Thyroid gland (tissue), 4 donors: ENCODE measurements around the gene DIPK1C. TPM values are rescaled to one million over a fixed set of nuclear protein-coding genes. Genes with fewer than 3 reads are reported as not detected.

Source experiments
- DNase-seq, 2 donors: peaks; one replicate each; pipeline ENCODE4 v3.0.0-alpha.2; 2019
- H3K27ac ChIP-seq, 3 donors: fragments of 200-600 bp; sonication (generic); 1 replicate in 2 of 3; 2 replicates in 1 of 3; pipeline ENCODE4 v1.5.1; 2016 to 2019; ENCODE audit warnings: mild to moderate bottlenecking in 1 of 3, moderate library complexity in 1 of 3
- H3K27me3 ChIP-seq: fragments of 200-600 bp; sonication (generic); one replicate; pipeline ENCODE4 v1.5.1; 2019
- H3K36me3 ChIP-seq, 2 donors: fragments of 200-600 bp; sonication (generic); one replicate each; pipeline ENCODE4 v1.5.1; 2016 to 2019
- H3K4me1 ChIP-seq, 2 donors: fragments of 200-600 bp; sonication (generic); one replicate each; pipeline ENCODE4 v1.5.1; 2017 to 2019
- H3K4me3 ChIP-seq, 3 donors: fragments of 200-600 bp; sonication (generic); replicated peaks in 1 of 3; 1 replicate in 2 of 3; 2 replicates in 1 of 3; pipeline ENCODE4 v1.5.1; 2016; ENCODE audit warnings: mild to moderate bottlenecking in 1 of 3
- H3K9me3 ChIP-seq: fragments of 200-600 bp; sonication (generic); one replicate; pipeline ENCODE4 v1.5.1; 2017
- CTCF ChIP-seq, 6 experiments: fragments of 200-600 bp in 3 of 6; fragments of 450-650 bp in 3 of 6; sonication (generic) in 3 of 6; IDR thresholded peaks; one replicate each; pipeline ENCODE4 v1.5.1; 2016 to 2019; ENCODE audit warnings: antibody characterized with exemption in 6 of 6, mild to moderate bottlenecking in 2 of 6, inconsistent platforms in 1 of 6, moderate library complexity in 1 of 6
- POLR2A ChIP-seq, 2 donors: fragments of 450-650 bp; IDR thresholded peaks; one replicate each; pipeline ENCODE4 v1.6.1; 2017; ENCODE audit warnings: antibody characterized with exemption in 2 of 2, mild to moderate bottlenecking in 2 of 2, moderate library complexity in 1 of 2
- WGBS, 2 donors: methylation state at CpG; one replicate each; pipeline ENCODE4 v1.1.5; 2017; 5-methylcytosine and 5-hydroxymethylcytosine counted together
- intact Hi-C: fragments of 100-400 bp; cut with DNase I; formaldehyde crosslinking; loops from one replicate; pipeline ENCODE4 v1.15.1; 2023
- total RNA-seq, 4 donors: library from RNA; depleted of rRNA; stranded (reverse); fragments of >200 nt; gene quantifications; one replicate each; pipeline ENCODE4 v1.2.3, GENCODE V29; 2016

The DIPK1C gene
- total RNA-seq, 4 donors from 2014 or later: not detected

DNA sequence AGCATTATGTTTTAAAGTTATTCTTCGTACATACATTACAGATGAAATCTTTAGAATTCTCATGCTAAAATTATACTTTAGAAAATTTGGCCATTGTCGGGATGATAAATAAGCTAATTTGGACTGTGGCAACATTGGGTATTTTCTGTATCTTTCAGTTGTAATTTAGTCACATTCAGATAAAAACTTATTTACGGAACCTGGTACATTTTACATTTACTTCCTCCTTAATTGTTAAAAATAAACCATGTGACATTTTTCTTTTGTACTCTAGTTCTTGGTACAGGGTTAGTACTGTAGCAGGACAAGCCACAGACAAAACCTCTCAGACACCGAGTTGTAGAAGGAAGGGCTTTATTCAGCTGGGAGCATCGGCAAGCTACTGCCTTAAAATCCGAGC is 43.3 kb upstream of the DIPK1C start:
- TF ChIP-seq POLR2A (IDR thresholded peaks at IDR 0.05) (no peak), CTCF (IDR thresholded peaks at IDR 0.05) (no peak)
- Histone ChIP-seq H3K4me3 (no peak overlapping the region), H3K27me3 (no peaks in the 10 kb centered on the region), H3K27ac (peak overlapping the region; percentile 76 to 97 (median 79)), H3K36me3 (peaks cover 7 to 36% of the 10 kb centered on the region in 2 donors), H3K4me1 (peaks cover 33 to 50% of the 10 kb centered on the region in 2 donors), H3K9me3 (no peaks in the 10 kb centered on the region)
- intact Hi-C loops: no loop called here
- DNase-seq: no peak
- 81 to 86% methylated on average over 6 of the region's 6 CpGs for WGBS, 2 donors

GRCh38 chr18:74499633-74500032 is 42.5 kb upstream of the DIPK1C start:
- peak overlapping the region; percentile 76 to 97 (median 79) for H3K27ac ChIP-seq
- peaks cover 33 to 50% of the 10 kb centered on the region in 2 donors for H3K4me1 ChIP-seq
- peak in 1 of 2 donors; percentile 88 for DNase-seq
- intact Hi-C loops: loop anchor here (5.0 to 10.0 kb wide), 3 partner anchors 95 to 345 kb away; partner anchors contain the start of genes CYB5A and ZNF407
- no peaks in the 10 kb centered on the region for H3K27me3 ChIP-seq
- WGBS, 2 donors: 27 to 66% methylated on average over 9 of the region's 9 CpGs
- no peaks in the 10 kb centered on the region for H3K9me3 ChIP-seq
- H3K36me3 ChIP-seq: peaks cover 7 to 33% of the 10 kb centered on the region in 2 donors
- no peak overlapping the region for H3K4me3 ChIP-seq
- TF ChIP-seq POLR2A (IDR thresholded peaks at IDR 0.05) (no peak), CTCF (IDR thresholded peaks at IDR 0.05) (no peak)

DNA sequence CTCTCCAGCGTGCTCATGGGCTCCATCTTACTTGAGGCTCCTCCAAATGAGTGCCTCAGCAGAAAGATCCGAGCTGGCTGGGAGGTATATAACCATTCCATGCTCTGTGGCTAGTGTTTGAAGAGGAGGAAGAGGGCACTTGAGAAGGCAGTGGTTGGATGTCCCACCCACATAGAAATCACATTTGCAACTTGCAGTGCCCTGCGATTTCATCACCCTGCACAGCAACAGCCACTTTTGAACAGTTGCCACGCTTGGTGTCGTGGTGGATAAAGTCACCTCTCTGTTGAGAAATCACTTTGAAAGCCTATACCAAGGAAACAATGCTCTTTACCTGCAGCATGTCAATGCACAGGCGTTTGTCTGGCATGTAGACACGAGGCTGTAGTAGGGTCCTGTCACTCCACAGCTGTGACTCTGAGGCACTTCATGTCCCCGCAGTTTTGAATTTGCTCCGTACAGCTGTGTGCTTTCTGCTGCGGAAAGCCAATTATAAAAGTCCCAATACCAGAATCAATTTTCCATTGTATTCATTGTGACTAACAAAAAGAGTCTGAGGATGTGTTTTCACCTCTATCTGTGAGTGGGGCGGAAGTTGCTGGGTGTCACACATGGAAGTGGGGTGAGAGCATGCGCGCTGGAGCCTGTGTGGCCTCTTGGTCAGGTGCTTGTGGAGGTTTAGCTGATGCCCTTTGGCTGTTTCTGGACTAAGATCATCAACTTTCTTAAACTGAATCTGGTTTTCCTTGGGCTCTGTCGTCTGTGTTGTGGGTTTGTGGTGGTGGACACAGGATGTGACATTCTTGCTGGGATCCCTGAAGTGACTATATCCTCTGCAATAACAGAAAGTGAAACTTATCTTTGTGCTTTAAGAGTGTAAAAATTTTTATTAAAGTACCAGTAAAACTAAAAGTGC is 41.9 kb upstream of the DIPK1C start:
- Histone ChIP-seq H3K27ac (peak overlapping the region; percentile 76 to 97 (median 90)), H3K36me3 (peaks cover 7 to 27% of the 10 kb centered on the region in 2 donors), H3K4me3 (peak overlapping the region in 1 of 3 donors; percentile 5), H3K27me3 (no peaks in the 10 kb centered on the region), H3K9me3 (no peaks in the 10 kb centered on the region), H3K4me1 (peaks cover 33 to 50% of the 10 kb centered on the region in 2 donors)
- peak; percentile 91 to 92 for DNase-seq
- peak in 1 of 2 donors; percentile 48 for TF ChIP-seq POLR2A (IDR thresholded peaks at IDR 0.05)
- no peak for TF ChIP-seq CTCF (IDR thresholded peaks at IDR 0.05)
- intact Hi-C loops: loop anchor here (5.0 to 10.0 kb wide), 3 partner anchors 96 to 344 kb away; partner anchors contain the start of genes CYB5A and ZNF407
- 43 to 49% methylated on average over 14 of the region's 14 CpGs for WGBS, 2 donors

DNA sequence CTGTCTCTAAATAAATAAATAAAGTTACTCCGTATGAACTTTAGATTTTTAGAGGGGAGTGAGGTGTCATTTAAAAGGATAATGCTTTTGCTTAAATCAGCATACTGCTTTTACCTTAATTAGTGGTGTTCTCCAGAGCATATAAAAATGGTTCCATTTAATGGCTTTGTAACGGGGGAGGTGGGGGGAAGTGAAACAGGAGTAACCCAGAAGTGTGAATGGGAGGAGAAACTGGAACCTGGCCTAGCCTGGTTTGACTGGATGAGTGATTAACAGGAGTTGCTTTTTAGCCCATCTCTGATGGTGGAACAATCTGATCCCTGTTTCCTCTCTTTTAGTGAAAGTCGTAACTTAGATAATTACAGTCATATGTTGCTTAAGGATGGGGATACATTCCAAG is 40.7 kb upstream of the DIPK1C start:
- H3K9me3 ChIP-seq: no peaks in the 10 kb centered on the region
- 62 to 63% methylated on average over 3 of the region's 3 CpGs for WGBS, 2 donors
- peak overlapping the region; percentile 90 to 97 (median 90) for H3K27ac ChIP-seq
- intact Hi-C loops: loop anchor here (5.0 to 10.0 kb wide), 3 partner anchors 97 to 343 kb away; partner anchors contain the start of genes CYB5A and ZNF407
- peaks cover 33 to 50% of the 10 kb centered on the region in 2 donors for H3K4me1 ChIP-seq
- no peak overlapping the region for H3K4me3 ChIP-seq
- peaks cover 0 to 15% of the 10 kb centered on the region in 2 donors for H3K36me3 ChIP-seq
- no peaks in the 10 kb centered on the region for H3K27me3 ChIP-seq
- no peak for TF ChIP-seq POLR2A (IDR thresholded peaks at IDR 0.05)
- DNase-seq: peak in 1 of 2 donors; percentile 30

- 94 to 96% methylated on average over 8 of the region's 8 CpGs for whole genome bisulfite sequencing, 2 donors
- no peak for DNase-seq
- intact Hi-C loops: loop anchor here (5.0 to 10.0 kb wide), 3 partner anchors 98 to 342 kb away; partner anchors contain the start of genes CYB5A and ZNF407
- H3K27me3 ChIP-seq: no peaks in the 10 kb centered on the region
- peak overlapping the region; percentile 90 to 97 (median 90) for H3K27ac ChIP-seq
- peak overlapping the region in 1 of 3 donors; percentile 91 for H3K4me3 ChIP-seq
- TF ChIP-seq CTCF (IDR thresholded peaks at IDR 0.05) (no peak), POLR2A (IDR thresholded peaks at IDR 0.05) (no peak)
- peaks cover 0 to 11% of the 10 kb centered on the region in 2 donors for H3K36me3 ChIP-seq
- H3K9me3 ChIP-seq: no peaks in the 10 kb centered on the region
- peaks cover 33 to 50% of the 10 kb centered on the region in 2 donors for H3K4me1 ChIP-seq
These were observed 40.2 kb upstream of the DIPK1C start for GRCh38 chr18:74497324-74497676.
